GM12864 (cell line): ENCODE results near the gene ALX3.
A peak's percentile ranks its signal among the peaks of the same experiment; 100 is the strongest.

Experiments used
- DNase-seq: peaks from one replicate; pipeline ENCODE4 v3.0.0-alpha.2; 2011; ENCODE audit warnings: low read depth
- H3K4me3 ChIP-seq: 2 replicates; pipeline ENCODE4 v1.5.1; 2011; ENCODE audit warnings: mild to moderate bottlenecking, low read depth, low read length, control low read depth
- TF ChIP-seq, protein P1 (sequence below): IDR thresholded peaks from 2 replicates; pipeline ENCODE4 v1.5.1; 2011; ENCODE audit warnings: low read depth, mild to moderate bottlenecking, moderate library complexity, low read length, control low read depth, inconsistent platforms; ENCODE audit errors: missing control alignments

ALX3 gene

DNA sequence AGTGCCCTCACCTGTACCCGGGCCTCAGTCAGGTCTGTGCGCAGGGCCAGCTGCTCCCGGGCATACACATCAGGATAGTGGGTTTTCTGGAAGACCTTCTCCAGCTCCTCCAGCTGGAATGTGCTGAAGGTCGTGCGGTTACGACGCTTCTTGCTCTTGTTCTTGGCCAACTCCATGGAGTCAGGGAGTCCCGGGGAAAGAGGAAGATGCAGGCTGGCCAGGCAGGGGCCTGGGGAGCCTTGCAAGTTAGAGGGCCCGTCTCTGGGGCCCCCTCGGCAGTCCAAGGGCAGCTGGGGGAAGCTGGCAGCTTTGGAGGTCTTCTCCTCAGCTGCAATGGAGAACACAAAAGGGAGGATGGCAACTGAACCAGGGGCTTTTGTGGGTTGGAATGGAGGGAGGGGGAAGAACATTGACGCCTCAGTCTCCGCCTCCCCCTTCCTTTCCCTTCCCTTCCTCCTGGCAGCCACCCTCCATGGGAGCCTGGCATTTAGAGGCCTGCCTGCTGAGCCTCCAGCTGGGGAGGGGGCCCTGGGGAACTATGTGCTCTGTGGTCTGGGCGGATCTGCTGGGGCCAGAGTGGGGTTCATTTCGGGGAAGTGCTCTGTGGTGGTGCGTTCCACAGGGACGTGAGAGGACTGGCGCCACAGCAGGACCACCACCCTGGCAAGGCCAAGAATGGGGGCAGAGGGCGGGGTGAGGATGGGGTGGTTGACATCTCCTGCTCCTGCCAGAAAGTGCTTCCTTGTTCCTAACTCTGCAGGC, 5.7 kb downstream of the ALX3 start:
- H3K4me3 ChIP-seq: no peak overlapping the region
- TF ChIP-seq, protein P1, sequence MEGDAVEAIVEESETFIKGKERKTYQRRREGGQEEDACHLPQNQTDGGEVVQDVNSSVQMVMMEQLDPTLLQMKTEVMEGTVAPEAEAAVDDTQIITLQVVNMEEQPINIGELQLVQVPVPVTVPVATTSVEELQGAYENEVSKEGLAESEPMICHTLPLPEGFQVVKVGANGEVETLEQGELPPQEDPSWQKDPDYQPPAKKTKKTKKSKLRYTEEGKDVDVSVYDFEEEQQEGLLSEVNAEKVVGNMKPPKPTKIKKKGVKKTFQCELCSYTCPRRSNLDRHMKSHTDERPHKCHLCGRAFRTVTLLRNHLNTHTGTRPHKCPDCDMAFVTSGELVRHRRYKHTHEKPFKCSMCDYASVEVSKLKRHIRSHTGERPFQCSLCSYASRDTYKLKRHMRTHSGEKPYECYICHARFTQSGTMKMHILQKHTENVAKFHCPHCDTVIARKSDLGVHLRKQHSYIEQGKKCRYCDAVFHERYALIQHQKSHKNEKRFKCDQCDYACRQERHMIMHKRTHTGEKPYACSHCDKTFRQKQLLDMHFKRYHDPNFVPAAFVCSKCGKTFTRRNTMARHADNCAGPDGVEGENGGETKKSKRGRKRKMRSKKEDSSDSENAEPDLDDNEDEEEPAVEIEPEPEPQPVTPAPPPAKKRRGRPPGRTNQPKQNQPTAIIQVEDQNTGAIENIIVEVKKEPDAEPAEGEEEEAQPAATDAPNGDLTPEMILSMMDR: no peak
- no peak for DNase-seq

DNA sequence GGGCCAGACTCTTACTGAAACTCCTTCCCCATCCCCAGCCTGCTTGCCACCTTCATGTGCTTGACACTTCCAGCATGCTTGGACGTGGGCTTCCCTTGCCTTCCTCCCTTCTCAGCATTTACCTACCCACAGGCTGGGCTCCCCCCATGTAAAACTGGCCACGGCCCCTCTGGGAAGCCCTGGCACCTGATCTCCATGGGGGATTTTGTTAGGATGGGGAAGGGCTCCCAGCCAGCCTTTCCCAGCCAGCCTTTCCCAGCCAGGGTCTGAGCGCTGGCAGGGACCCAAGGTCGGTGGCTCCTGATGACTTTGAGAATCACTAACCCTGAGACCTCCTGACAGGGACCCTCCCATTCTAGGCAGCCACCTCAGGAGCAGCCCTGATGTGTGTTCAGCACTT, 6.7 kb downstream of the ALX3 start:
- DNase-seq: no peak
- no peak overlapping the region for H3K4me3 ChIP-seq
- TF ChIP-seq, protein P1: no peak

DNA sequence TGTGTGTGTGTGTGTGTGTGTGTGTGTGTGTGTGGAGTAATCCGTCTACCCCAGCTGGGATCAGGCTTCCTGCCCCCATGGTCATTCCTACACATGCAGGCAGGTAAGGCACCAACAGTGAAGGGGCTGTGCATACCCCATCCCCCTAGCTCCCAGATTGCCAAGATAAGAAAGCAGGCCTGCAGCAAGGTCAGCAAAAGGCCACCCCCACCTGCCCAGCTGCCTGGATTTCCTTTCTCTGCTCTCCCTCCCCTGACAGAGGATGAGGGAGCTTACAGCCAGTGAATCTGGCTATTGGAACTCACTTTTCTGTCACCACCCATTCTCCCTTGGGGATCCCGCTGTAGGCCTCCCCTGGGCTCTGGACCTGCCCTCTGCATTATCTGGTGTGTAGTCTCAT, 7.9 kb downstream of the ALX3 start:
- no peak overlapping the region for H3K4me3 ChIP-seq
- TF ChIP-seq, protein P1: no peak
- DNase-seq: no peak

DNA sequence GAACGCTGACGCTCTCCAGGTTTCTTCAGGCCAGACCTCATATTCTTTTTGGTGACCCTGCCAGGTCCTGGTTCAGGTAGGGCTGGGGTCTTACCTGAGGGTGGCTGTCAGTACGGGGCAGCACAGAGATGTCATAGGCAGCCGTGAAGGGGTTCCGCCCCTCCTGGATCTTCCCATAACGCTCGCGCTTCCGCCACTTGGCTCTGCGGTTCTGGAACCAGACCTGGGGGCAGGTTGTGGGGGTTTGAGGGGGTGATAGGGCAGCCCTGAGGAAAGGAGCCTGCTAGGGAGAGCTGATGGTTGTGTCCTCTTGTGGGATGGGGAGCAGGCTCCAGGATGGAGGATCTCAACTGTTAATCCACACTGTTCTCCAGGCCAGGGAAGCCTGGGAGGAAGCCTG, 9.1 kb downstream of the ALX3 start:
- TF ChIP-seq, protein P1: no peak
- no peak for DNase-seq
- no peak overlapping the region for H3K4me3 ChIP-seq

DNA sequence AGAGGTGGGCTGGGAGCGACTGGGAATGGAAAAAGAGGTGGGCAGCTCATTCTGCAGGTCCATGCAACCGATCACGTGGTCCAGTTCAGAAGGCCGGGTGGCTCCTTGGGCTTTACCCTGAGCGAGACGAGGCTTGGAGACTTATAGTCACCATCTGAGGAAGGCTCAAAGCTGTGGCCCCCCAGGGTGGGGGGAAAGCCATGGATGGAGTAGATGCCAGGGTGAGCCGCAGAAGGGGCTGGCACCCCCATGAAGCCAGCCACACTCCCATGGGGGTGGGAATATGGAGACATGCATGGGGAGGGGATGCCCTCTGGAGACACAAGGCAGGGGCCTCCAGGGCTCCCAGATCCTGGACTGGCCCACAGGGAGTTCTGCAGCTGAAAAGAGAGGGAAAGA, 9.8 kb downstream of the ALX3 start:
- H3K4me3 ChIP-seq: no peak overlapping the region
- TF ChIP-seq, protein P1: no peak
- no peak for DNase-seq

DNA sequence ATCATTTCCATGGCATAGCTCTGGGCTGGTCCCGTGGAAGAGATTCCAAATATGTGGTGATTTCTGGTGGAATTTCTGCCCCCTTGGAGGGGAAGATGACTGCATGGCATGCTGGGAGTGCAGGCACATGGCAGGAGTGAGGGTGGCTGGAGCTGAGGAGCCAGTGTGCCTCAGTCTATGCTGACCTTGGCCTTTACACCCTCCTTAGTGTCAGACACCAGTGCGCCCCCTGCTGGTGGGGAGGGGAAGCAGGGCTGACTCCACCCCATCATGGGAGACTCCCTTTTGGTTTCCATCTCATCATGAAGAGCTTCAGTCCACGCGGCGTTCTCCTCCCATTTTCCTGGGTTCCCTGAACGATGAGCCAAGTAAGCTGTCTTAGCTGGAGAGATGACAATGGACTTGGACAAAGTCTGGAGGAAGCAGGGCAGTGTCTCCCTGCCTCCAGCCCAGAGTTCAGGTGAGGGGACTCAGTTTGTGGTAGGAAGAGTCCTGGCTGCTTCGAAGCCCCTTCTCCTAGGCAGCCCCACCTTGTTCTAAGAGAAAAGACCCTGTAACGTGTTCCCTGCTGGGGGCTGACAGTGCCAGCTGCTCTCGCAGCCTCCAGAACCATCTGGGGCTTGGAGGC, 10.3 kb downstream of the ALX3 start:
- no peak overlapping the region for H3K4me3 ChIP-seq
- TF ChIP-seq, protein P1: peak; percentile 99
- DNase-seq: peak; percentile 15
